Iris pigment epithelial cell (primary cell): ENCODE data around the gene PLXNA2.

Experiments used
- DNase-seq: peaks from one replicate; pipeline ENCODE4 v3.0.0-alpha.2; 2011; ENCODE audit warnings: low read depth

The PLXNA2 gene

DNA sequence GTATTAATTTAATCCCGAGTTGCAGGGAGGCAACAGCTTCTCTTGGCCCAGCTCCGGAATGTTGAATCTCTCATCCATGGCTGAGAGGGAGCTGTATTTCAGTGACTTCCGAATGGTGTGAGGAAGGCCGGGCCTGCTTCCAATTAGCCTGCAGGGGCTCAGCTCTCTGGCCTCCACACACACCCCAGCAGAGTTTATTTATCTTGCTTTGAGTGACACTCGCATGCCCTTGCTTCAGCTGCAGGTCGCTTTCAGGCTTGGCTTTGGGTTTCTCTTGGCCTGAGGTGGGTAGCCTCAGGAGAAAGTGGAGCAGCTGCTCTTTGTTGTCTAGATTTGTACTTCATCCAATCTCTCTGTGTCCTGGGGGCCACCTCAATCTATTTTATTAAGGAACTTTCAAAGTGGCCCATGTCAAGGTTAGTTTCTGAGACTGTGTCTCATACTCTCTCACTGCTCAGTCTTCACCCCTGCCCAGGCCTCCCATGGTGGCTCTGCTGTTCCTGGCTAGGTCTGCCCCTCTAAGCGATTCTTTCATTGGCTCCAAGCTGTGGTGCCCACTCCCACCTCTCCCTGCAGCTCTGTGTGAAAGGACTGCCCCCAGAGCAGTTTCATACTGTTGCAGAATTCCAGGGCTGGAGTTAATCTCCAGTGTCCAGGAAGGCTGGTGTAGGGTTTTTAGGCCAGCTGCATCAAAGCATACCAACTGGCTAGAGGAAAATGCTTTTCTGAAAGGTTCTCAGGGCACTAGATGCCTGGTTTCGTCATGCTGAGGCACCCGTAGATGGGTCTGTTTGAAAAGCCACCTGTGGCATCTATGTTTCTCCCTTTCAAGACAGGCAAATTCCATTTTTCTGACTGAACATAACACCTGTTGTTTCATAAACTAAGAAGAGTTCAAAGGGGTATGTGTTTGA, 153.5 kb downstream of the PLXNA2 start:
- peak; percentile 56 for DNase-seq

DNA sequence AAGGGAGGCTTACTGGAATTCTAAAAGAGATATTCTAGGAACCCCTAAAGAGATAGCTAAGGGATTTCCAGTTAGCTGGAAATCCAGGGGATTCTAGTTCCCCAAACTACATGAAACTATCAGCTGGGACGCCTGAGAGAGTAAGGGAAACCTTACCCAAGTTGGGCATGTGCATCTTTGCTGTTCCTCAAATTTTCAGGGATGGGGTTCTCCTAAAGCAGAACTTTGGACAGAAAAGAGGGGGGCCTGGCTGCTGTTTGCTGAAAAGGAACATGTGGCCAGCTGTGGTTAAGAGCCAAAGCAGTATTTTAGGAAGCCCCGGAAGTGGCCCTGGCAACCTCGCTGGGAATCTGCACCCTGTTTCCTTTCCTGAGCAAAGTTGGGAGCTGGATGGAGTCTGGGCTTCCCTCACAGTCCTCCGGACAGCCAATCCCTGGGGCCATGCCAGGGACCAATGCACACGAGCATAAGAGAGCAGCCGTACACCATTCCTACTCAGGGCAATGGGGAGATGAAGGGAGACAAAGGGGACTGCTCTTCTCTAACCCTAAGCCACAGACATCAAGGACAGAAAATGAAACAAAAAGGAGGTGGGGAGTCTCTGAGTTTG, 154.3 kb downstream of the PLXNA2 start:
- DNase-seq, result peak; percentile 19

DNA sequence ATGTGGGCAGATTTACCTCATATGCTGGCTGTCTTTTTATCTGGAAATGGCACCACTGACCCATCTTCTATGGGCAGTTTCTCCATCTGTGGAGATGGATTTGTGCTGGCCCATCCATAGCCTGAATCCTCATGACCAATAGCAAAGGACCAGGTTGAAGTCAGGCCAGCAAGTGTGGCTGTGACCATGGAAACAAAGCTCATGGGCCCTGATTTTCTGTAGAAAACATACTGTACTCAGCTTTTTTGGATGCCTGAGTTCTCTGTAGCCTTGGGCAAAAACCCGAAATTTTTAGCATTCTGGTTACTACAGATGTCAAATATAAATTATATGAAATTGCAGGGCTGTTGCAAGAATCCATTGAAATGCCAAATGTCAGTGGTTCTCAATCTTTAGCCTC, 155.0 kb downstream of the PLXNA2 start:
- DNase-seq, result no peak

DNA sequence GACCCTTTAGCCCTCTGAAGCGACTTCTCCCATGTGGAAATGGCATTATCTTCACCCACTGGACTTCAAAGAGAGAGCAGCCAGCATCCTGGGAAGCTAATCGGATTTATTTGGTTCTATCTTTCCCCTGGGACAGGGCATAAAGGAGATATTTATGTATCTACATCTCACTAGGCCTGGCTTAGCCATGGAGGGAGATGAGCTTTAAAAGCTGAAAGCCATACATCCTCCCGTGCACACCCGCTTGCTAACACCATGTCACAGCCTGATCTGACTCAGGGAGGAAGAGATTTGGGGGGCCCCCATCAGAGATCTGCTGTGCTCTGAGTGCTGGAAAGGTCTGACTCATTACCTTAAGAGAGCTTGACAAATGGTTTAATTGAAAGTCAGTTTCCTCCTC, 155.9 kb downstream of the PLXNA2 start:
- DNase-seq, result peak; percentile 29

DNA sequence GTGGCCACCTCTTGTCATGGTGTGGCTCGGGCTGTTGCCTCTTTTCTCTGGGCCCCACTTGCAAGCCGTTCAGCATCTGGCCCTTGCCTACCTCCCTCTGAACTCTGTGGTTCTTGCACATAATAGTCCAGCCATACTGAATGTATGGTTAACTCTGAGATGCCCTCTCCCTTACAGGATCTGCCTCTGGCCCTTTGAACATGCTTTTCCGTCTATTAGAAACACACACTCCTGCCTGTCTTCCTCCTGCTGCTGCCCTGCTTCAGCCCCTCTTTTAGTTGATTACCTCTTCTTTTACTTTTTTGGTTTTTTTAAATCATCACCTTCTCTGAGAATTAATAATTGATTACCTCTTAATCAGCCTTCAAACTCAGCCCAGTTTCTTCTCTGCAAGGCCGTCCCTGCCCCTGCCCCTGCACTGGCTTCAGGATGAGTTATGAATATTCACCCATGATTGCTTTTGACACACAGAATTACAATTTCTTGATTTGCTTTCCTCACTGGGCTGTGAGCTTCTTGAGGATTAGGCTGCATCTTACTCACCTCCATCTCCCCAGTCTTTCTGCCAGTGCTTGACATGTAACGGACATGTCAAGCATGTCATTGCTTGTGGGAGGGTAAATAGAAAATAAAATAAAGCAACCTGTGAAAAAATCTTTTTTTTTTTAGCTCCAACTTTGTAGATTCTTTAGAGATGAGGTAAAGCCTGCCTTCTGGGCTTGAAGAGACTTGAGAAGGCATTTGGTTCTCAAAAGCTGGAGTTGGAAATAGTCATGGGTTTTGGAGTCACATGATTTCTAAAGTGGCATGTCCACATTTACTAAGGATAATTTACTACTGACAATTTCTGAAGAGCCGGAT, 158.3 kb downstream of the PLXNA2 start:
- DNase-seq, result peak; percentile 59

DNA sequence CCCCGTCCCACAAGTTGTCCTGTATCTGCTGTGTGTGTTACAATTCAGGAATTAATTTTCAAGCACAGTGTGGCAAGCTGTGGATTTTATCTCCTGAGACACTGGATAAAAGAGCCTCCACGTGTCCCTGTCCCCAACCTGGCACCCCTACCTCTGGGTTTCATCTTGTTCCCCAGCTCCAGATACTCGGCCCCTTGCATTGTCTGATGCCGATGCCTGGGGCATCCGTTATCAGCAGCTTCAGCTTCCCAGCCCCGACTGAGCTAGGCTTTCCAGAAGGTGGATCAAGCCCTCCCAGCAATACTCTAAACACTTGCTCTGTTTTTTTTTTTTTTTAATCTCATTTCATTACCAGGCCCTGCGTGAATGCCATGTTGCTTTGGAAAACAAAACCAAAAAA, 159.4 kb downstream of the PLXNA2 start:
- DNase-seq, result no peak

DNA sequence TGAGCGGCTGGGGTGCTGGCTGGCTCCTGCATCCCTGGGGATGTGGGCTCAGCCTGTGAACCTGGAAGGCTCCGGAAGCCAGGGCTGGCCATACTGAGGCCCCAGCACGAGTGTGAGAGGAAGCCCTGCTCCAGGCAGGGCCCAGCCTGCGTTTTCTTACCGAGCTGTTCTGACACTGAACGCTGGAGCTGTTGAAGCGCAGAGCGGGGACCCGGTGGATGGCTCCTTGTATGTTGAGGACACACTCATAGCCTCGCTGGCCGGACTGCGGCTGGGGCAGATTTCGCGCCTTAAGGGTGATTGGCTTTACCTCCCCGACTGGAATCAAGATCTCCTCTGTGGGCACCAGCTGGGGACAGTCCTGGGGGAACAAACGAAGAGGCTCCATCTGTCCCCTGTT, 160.0 kb downstream of the PLXNA2 start:
- no peak for DNase-seq

DNA sequence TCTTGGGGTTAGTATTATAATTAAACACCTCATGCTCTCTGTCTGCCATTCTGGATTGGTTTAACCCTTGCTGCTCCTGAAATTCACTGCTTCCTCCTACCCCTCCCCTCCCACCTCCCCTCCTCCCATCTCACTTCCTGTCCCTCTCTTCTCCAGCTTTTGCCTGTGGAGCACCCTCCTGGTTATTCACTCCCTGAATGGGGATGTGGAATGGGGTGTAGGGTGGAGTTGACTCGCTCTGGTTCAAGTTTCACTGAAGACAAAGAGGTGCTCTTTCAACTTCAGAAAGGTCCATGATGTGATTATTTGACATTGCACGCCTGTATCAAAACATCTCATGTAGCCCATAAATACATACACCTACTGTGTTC, 160.5 kb downstream of the PLXNA2 start:
- DNase-seq, result no peak

DNA sequence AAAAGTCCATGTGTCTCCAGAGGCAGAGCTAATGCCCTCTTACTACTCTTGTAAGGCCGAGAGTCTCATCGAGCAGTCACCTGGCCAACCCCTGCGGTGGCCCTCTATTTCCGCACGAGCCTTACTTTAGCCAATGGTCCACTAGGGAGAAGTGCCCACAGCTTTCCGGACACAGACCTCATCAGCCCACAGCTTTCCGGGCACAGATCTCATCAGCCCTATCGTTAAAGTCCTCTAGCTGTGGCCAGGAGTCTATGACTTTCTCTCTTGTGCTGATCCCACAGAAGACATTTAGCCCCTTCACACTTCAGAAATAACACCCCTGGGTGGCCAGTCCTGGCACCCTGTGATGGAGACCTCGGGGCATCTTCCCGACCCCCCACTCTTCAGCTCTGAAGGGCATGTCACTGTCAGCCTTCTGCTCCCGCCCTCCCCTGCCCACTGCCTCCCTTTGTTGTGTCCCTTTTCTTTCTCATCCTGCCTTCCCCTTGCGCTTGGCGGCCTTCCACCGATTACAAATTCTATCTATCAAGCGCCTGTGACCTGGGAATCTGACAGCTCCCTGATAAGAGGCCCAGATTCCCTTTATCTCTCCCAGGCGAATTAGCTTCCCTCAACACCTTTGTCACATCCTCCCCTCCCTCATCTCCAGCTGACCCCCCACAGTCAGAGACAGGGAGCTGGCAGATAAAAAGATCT, 161.0 kb downstream of the PLXNA2 start:
- no peak for DNase-seq

DNA sequence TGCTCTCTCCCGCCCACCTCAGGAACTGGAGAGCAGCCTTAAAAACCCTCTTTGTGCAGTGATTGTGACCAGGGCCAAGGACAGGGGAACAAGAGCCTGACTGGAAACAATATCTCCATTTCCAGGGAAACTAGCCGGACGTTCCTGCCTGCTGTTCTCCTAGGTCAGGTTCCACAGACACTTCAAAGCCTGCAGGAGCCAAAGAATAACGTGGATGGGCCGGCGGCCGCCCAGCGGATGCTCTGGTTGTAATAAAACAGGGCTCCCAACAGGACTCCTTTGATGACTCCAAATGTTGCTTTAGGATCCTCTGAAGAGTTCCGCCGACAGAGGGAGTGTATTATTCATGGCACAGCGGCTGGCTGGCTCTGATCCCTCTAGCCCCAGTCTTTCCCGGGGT, 162.2 kb downstream of the PLXNA2 start:
- no peak for DNase-seq

DNA sequence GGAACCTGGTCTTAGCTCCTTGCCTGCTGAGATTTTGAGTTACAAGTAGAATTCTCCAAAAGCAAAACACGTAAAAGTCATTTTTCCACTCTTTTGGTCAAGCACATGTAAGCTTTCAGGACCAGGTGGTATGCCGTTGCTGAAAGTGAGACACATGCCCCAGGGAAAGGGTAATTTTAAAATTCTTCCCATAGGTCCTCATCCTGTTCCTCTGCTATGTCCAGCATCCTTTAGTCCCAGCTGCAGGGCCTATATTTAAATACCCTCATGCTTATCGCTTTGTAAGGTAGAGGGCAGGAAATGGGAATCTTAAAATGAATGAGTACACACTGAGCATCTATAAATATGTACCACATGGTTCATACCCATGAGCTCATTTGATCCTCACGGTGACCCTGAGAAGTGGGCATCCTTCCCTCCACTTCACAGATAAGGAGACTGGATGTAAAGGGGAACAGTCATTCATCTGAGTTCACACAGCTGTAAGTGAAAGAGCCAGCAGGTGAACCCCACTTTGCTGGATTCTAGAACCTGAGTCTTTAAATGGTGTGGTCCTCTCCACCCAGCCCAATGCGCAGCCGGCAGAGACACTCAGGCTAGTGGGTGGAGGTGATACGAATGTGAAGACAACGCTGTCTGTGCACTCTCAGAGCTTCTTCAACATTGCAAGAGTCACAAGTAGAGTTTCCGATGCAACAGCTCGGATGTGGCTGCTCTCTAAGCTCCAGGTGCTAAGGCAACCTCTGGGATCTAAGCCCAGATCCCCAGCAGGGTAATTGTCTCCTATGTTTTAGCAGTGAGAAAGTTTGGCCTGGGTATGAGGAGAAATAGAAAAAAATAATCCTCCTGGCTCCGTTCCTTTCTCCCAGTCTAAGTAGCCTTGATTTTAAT, 163.5 kb downstream of the PLXNA2 start:
- DNase-seq, result no peak

DNA sequence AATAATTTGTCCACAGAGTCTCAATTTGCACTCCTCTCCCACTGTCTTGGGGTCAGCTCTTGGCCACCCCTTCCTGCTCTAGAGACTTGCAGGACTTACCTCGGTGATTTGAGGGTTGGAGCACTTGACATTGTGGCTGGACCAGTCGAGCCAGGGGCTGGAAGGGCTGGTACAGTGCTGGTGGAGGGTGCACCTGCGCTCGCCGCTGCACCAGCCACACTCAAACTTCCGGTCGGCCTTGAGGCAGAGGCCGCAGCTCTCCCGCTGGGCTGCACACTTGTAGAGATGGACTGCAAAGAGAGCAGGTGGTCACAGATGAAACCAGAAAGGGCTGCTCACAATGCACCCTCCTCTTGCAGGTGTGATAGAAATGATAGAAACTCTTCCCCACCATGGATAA, 165.0 kb downstream of the PLXNA2 start:
- no peak for DNase-seq

DNA sequence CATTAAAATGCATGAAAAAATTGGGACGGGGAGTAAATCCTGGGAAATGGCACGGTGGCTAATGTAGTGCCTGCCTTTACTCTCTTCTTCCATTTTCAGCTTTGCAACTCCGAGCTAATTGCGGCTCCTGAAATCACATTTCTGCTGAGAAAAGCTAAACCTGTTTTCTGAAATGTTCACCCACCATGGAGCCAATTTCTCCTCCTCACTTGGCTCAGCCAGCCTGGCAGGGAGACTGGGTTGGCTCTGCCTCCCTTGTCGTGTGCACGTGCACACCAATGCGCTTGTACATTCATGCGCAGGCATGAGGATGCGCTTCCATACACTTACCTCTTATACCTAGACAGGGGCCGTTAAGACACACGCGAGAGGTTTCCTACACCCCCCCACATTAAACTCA, 165.4 kb downstream of the PLXNA2 start:
- DNase-seq, result no peak

DNA sequence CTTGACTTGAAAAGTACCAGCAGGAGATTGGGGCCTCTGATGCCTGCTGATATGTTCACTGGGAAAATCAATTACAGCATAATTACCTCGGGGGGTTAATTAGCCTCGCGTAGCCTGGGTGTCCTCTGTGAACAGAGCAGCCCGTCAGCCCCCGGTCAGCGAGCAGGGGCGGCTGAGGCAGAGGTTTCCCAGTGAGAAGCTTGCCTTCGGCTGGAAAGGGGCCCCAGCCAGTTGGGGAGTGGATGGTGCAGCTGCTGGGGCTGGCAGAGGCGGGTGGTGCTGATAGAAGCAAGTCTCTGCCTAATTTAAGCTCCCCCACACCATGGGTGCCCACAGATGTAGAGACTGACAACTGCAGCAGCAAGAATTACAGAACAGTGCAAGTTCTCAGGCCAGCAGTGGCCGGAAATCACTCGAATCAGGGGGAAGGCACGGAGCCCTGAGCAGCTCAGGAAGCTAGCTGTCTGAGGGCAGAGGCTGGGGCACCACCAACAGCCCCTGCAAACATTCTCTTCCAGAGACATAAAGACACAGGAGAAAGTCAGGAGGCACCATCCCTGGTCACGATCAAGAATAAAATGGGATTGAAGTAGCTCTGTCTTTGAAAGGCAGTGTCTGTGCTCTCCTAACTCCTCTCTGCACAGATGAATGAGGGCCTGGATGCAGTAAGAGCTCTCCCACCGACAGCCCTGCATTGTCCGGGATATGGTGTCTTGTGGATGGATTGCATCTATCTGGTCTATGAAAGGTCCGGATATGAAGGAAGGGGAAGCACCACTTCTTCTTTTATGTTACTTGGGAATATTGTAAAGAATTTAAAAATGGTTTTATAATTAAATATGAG, 166.7 kb downstream of the PLXNA2 start:
- DNase-seq, result no peak

DNA sequence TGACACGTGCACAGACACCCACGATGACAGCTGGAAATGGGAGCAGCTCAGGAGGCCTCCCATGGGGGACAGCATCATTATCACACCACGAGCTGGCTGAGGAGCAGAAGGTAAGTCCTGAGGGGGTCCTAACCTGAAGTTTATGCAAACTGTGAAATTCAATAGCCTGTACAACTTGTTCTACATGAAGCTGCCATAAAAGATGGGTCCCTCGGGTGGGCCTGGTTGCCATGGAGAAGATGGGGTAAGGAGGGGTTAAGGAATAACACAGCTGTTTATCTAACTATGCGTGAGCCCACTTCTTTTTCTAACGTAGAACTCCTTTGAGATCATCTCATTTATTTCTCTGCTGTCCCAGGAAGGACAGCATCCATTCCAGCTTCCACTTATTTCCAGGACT, 169.8 kb downstream of the PLXNA2 start:
- no peak for DNase-seq

DNA sequence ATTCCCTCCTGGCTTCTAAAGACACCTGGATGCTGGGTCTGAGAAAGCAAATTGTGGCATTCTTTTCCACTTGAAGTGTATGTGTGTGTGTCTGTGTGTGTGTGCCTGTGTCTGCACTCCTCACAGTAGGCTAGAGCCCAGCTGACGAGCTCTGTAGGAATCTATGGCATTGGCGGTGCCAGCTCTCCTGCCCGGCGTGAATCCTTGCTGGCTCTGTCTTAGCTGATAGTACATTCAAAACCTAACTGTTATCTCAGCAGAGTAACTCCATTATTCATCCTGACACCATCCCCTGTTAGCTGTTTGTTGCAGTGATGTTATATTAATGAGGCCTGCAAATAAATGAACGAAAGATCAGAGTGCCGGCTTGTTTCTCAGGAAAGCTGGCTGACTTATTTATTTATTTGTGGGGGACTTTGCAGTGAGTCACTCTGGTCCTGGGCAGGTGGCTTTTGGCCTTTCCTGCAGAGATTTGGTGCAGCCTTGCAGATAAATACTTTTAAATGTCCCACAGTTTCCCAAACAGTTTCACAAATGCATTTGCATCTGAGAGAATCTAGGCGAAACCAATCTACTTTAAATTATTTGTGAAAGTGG, 172.7 kb downstream of the PLXNA2 start:
- peak; percentile 28 for DNase-seq

DNA sequence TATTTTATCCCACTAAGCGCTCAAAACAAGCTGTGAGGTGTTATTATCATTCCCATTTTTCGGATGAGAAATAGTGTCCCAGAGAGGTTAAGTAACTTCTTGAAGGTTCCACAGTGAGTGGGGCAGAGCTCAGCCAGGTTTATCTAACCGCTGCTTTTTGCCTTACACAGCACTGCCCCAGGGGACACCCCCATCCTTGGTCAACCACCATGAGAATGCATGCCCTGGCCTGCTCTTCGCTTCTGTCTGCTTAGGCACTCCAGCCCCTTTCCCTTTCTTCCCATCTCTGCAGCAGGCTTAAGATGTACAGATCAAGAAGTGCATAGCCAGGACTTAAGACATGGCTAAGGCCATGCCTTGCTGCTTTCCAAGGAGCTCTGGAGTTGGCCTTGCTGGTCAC, 174.3 kb downstream of the PLXNA2 start:
- no peak for DNase-seq

DNA sequence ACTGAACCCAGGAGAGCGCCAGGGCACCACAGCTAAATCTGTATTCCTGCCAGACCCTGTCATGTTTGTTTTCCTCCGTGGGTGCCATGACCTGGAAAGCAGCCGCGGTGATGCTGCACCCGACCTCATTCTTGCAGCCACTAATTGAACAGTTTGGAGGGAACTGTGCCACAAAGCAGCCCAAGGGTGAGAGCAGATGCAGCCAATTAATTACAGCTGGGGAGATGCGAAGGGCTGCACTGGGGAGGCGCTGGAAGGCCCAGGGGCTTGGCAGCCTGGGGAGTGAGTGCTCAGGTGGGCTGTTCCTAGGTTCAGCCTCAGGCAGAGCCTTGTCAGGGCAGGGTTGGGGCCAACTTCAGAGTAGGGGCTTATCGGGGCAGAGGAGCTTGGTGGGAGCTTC, 174.9 kb downstream of the PLXNA2 start:
- DNase-seq, result no peak

DNA sequence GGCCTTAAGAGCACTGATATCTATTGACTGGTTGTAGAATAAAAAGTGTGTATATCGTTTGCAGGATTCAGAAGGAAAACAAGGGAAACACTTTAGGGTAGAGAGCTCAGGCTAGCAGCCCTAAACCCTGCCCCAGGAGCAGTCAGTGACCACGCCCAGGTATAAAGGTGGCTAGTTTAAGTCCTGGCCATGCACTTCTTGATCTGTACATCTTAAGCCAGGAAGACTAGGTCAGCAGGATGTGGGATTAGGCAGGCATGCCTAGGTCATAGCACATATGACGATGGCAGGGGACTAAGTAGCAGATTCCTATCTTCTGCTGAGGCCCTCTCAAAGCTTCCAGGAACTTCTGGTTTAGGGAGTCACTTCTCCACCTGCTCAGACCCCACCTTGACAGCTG, 175.3 kb downstream of the PLXNA2 start:
- DNase-seq, result no peak

DNA sequence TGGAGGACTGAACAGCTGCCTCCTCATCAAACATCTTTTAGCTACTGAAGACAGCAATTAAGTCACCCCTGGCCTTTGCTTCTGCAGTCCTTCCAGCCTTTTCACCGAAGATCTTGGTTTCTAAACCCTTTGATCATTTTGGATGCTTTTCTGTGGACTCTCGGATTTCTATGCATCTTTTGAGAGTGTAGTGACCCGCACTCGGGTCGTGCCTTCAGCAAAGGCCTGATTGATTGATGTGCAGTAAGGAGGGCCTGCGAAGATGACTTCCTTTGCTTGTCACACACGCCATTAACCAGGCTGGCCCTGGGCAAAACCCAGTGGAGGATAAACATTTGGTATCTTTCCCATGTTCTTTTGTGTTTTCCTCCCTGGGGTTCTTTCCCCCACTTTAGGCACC, 175.8 kb downstream of the PLXNA2 start:
- no peak for DNase-seq
